OCI-LY7 (cell line): Measurements from ENCODE around the gene RAD21L1. TPM values are rescaled to one million over a fixed set of nuclear protein-coding genes. Genes with fewer than 3 reads are reported as not detected.

Source experiments
- BruUV-seq: library from RNA; stranded (reverse); fragments of 400-500 nt; replicated peaks from 2 replicates; lab custom pipeline; 2021; lab: Mats Ljungman, UMichigan
- CTCF ChIA-PET: fragments of 300-600 bp; sonication (Branson Sonifier 250); formaldehyde crosslinking; loops from one replicate; lab custom pipeline; 2022; ENCODE audit warnings: antibody characterized with exemption; ENCODE audit not compliant: unreplicated experiment; lab: Charles Lee
- POLR2A ChIA-PET: fragments of 300-600 bp; sonication (Branson Sonifier 250); formaldehyde crosslinking; loops from one replicate; lab custom pipeline; 2022; ENCODE audit warnings: antibody characterized with exemption; lab: Charles Lee
- DNase-seq: peaks from one replicate; pipeline ENCODE4 v3.0.0-alpha.2; 2015; ENCODE audit warnings: low spot score
- H2AFZ ChIP-seq: fragments of 200-600 bp; sonication (generic), shearing (Covaris generic); 2 replicates; pipeline ENCODE4 v1.6.1; 2014; ENCODE audit warnings: mild to moderate bottlenecking, antibody characterized with exemption, low read length, moderate library complexity
- H3K27ac ChIP-seq: fragments of 200-600 bp; sonication (generic); 2 replicates; pipeline ENCODE4 v1.5.1; 2014; ENCODE audit warnings: mixed run types, low read depth, mild to moderate bottlenecking, moderate library complexity, low read length, inconsistent platforms; ENCODE audit not compliant: poor library complexity, severe bottlenecking
- H3K36me3 ChIP-seq: fragments of 200-600 bp; sonication (generic); 2 replicates; pipeline ENCODE4 v1.6.1; 2014; ENCODE audit warnings: mild to moderate bottlenecking, antibody characterized with exemption, low read length, moderate library complexity, mixed read lengths; ENCODE audit not compliant: insufficient read depth
- H3K4me1 ChIP-seq: fragments of 200-600 bp; sonication (generic); 2 replicates; pipeline ENCODE4 v1.5.1; 2014; ENCODE audit warnings: mild to moderate bottlenecking, low read length; ENCODE audit not compliant: insufficient read depth, poor library complexity, severe bottlenecking
- H3K4me2 ChIP-seq: fragments of 200-600 bp; sonication (generic); 2 replicates; pipeline ENCODE4 v1.6.1; 2014; ENCODE audit warnings: mild to moderate bottlenecking, low read length
- H3K4me3 ChIP-seq: fragments of 200-600 bp; sonication (generic); 2 replicates; pipeline ENCODE4 v1.5.1; 2014; ENCODE audit warnings: mild to moderate bottlenecking, low read depth, low read length; ENCODE audit not compliant: poor library complexity, severe bottlenecking
- H3K79me2 ChIP-seq: fragments of 200-600 bp; sonication (generic); 2 replicates; pipeline ENCODE4 v1.6.1; 2016; ENCODE audit warnings: low read depth, mild to moderate bottlenecking, low read length, moderate library complexity, mixed read lengths; ENCODE audit not compliant: insufficient read depth
- H3K9me2 ChIP-seq: fragments of 200-600 bp; sonication (generic); 2 replicates; pipeline ENCODE4 v1.6.1; 2016; ENCODE audit warnings: mild to moderate bottlenecking, low read length, mixed read lengths; ENCODE audit not compliant: insufficient read depth
- H3K9me3 ChIP-seq: fragments of 200-600 bp; sonication (generic); 2 replicates; pipeline ENCODE4 v1.6.1; 2014; ENCODE audit warnings: mild to moderate bottlenecking, mixed run types, low read length, mixed read lengths
- H4K20me1 ChIP-seq: fragments of 200-600 bp; sonication (generic); 2 replicates; pipeline ENCODE4 v1.6.1; 2014; ENCODE audit warnings: mild to moderate bottlenecking, antibody characterized with exemption, low read length, moderate library complexity, mixed read lengths; ENCODE audit not compliant: insufficient read depth
- CTCF ChIP-seq: fragments of 200-600 bp; sonication (generic); conservative IDR thresholded peaks from 2 replicates; pipeline ENCODE4 v1.5.1; 2014; ENCODE audit warnings: mild to moderate bottlenecking, antibody characterized with exemption, low read length, moderate library complexity, mixed read lengths
- EZH2phosphoT487 ChIP-seq: fragments of 200-600 bp; sonication (generic); IDR thresholded peaks from 2 replicates; pipeline ENCODE4 v1.6.1; 2018; ENCODE audit warnings: low read depth, borderline replicate concordance, mild to moderate bottlenecking, mixed run types, antibody characterized with exemption, low read length, moderate library complexity, mixed read lengths
- intact Hi-C: fragments of 100-400 bp; cut with micrococcal nuclease; formaldehyde crosslinking; loops from one replicate; pipeline ENCODE4 v1.10.0; 2022; ENCODE audit not compliant: unreplicated experiment
- total RNA-seq, 2 experiments: library from RNA; depleted of rRNA in 1 of 2; stranded (reverse); fragments of >200 nt in 1 of 2; shearing (Covaris generic) in 1 of 2; gene quantifications; 2 replicates each; pipeline ENCODE4 v1.2.3, GENCODE V29; 2014 to 2022

The RAD21L1 gene
- total RNA-seq, 2 experiments from 2014 or later = not detected

- Histone ChIP-seq H3K4me3 (no peak overlapping the region), H3K79me2 (no peaks in the 10 kb centered on the region), H3K4me1 (no peaks in the 10 kb centered on the region), H3K9me3 (no peaks in the 10 kb centered on the region), H3K4me2 (no peak overlapping the region), H3K36me3 (no peaks in the 10 kb centered on the region), H2AFZ (no peak overlapping the region), H4K20me1 (no peaks in the 10 kb centered on the region), H3K9me2 (no peaks in the 10 kb centered on the region), H3K27ac (no peak overlapping the region)
- no peak for TF ChIP-seq EZH2phosphoT487
- no peak for TF ChIP-seq CTCF
- no TSS peak for BruUV-seq
- intact Hi-C loops = no loop called here
- CTCF ChIA-PET = no interaction called here
- no peak for DNase-seq
- POLR2A ChIA-PET = no interaction called here
Observed at GRCh38 chr20:1297486-1297885, 71.6 kb downstream of the RAD21L1 start.

DNA sequence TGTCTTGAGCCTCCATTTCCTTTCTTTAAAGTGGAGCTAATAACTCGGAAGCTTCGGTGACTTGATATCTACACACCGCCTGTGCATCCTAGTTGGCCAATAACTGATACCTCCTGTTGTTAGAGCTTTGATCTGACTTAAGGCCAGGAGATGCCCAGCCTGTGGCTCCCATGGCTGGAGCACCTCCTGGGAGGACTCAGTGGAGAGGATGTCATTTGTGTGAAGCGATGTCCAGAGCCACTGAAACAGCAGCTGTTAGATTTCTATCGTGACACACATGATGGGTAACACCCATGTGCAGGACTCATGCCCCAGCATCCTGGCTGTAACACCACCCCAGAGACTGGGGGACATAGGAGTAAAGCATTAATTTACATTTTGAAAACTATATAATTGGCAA lies 72.3 kb downstream of the RAD21L1 start:
- H3K27ac ChIP-seq = no peak overlapping the region
- no peak for DNase-seq
- no peak overlapping the region for H2AFZ ChIP-seq
- intact Hi-C loops = no loop called here
- POLR2A ChIA-PET = interaction anchor here (0.7 to 1.5 kb wide), 2 partner anchors 11 to 27 kb away, joined by 3 read pairs; no protein-coding TSS in a partner anchor
- H3K4me2 ChIP-seq = no peak overlapping the region
- CTCF ChIA-PET = interaction anchor here (0.6 kb wide), 1 partner anchor 8 kb away, joined by 3 read pairs; no protein-coding TSS in a partner anchor
- H4K20me1 ChIP-seq = no peaks in the 10 kb centered on the region
- H3K4me1 ChIP-seq = no peaks in the 10 kb centered on the region
- H3K79me2 ChIP-seq = no peaks in the 10 kb centered on the region
- TF ChIP-seq CTCF (no peak), EZH2phosphoT487 (no peak)
- BruUV-seq = no TSS peak
- no peaks in the 10 kb centered on the region for H3K9me2 ChIP-seq
- no peaks in the 10 kb centered on the region for H3K9me3 ChIP-seq
- H3K4me3 ChIP-seq = no peak overlapping the region
- H3K36me3 ChIP-seq = no peaks in the 10 kb centered on the region

- H3K36me3 ChIP-seq = no peaks in the 10 kb centered on the region
- intact Hi-C loops = no loop called here
- no peaks in the 10 kb centered on the region for H3K79me2 ChIP-seq
- no peaks in the 10 kb centered on the region for H4K20me1 ChIP-seq
- TF ChIP-seq EZH2phosphoT487 (no peak), CTCF (no peak)
- H3K9me3 ChIP-seq = no peaks in the 10 kb centered on the region
- no peak overlapping the region for H3K27ac ChIP-seq
- ChIA-PET POLR2A (interaction anchor here (0.7 to 1.5 kb wide), 2 partner anchors 12 to 26 kb away, joined by 3 read pairs; no protein-coding TSS in a partner anchor), CTCF (no interaction called here)
- H3K4me3 ChIP-seq = no peak overlapping the region
- DNase-seq = no peak
- H3K4me2 ChIP-seq = no peak overlapping the region
- H3K9me2 ChIP-seq = no peaks in the 10 kb centered on the region
- no peaks in the 10 kb centered on the region for H3K4me1 ChIP-seq
- no peak overlapping the region for H2AFZ ChIP-seq
- no TSS peak for BruUV-seq
Observed at GRCh38 chr20:1298888-1299511, 73.2 kb downstream of the RAD21L1 start.
